HG03469 (cell line): ENCODE measurements around the gene CSNK2B.

Experiments used
- ATAC-seq: cut with Tn5 transposase; IDR thresholded peaks from one replicate; pipeline ENCODE4 v1.9.1; 2021; ENCODE audit warnings: mild to moderate bottlenecking, moderate library complexity, moderate number of reproducible peaks; ENCODE audit not compliant: unreplicated experiment

Gene CSNK2B

GRCh38 chr6:31660381-31661261 lies 5.3 kb upstream of the CSNK2B start, which contains the start of gene C6orf47:
Gene C6orf47, minus strand, starts transcription at chr6:31660778. Its CDS starts 831 bp downstream, at chr6:31659947.
- ATAC-seq: no peak

GRCh38 chr6:31661262-31662123 lies 4.4 kb upstream of the CSNK2B start:
- ATAC-seq: no peak

GRCh38 chr6:31662124-31662723 lies 3.7 kb upstream of the CSNK2B start:
- no peak for ATAC-seq

GRCh38 chr6:31663126-31663960 lies 2.5 kb upstream of the CSNK2B start:
- ATAC-seq: no peak

- no peak for ATAC-seq
Measured at GRCh38 chr6:31663961-31664789, 1.7 kb upstream of the CSNK2B start.

GRCh38 chr6:31664790-31665500 lies 935 bp upstream of the CSNK2B start, which contains the start of gene GPANK1:
Gene GPANK1, minus strand, starts transcription at chr6:31664997. Its CDS starts 519 bp downstream, at chr6:31664478.
- no peak for ATAC-seq

- no peak for ATAC-seq
Measured at GRCh38 chr6:31666337-31666965, 571 bp downstream of the CSNK2B start.

- no peak for ATAC-seq
Measured at GRCh38 chr6:31669676-31670075, 3.8 kb downstream of the CSNK2B start, which contains the start of gene LY6G5B. Gene LY6G5B, plus strand, starts transcription at chr6:31669976. Its CDS starts 975 bp downstream, at chr6:31670951.

- no peak for ATAC-seq
Measured at GRCh38 chr6:31676322-31676903, 10.5 kb downstream of the CSNK2B start.

GRCh38 chr6:31676904-31677303 lies 11.0 kb downstream of the CSNK2B start:
- no peak for ATAC-seq

GRCh38 chr6:31677955-31678354 lies 12.1 kb downstream of the CSNK2B start:
- no peak for ATAC-seq

- no peak for ATAC-seq
Measured at GRCh38 chr6:31680226-31681134, 14.6 kb downstream of the CSNK2B start, which contains the start of gene LY6G5C. Gene LY6G5C, minus strand, starts transcription at chr6:31681067. Its CDS starts 694 bp downstream, at chr6:31680373.

- no peak for ATAC-seq
Measured at GRCh38 chr6:31681135-31681671, 15.3 kb downstream of the CSNK2B start.

- ATAC-seq: no peak
Measured at GRCh38 chr6:31683591-31683990, 17.7 kb downstream of the CSNK2B start.

GRCh38 chr6:31686483-31686882 lies 20.6 kb downstream of the CSNK2B start:
- ATAC-seq: no peak

- ATAC-seq: no peak
Measured at GRCh38 chr6:31687321-31687720, 21.4 kb downstream of the CSNK2B start.
